PFSK-1 (cell line): ENCODE measurements around the gene RIMS4.

ENCODE experiments used
- FOXP2 ChIP-seq: optimal IDR thresholded peaks from 2 replicates; pipeline ENCODE3; 2011; ENCODE audit warnings: borderline replicate concordance, control low read depth, inconsistent platforms; ENCODE audit not compliant: insufficient read depth; ENCODE audit errors: extremely low read length, extremely low read depth
- POLR2AphosphoS5 ChIP-seq: IDR thresholded peaks from 2 replicates; pipeline ENCODE4 v1.6.1; 2012; ENCODE audit warnings: low read depth, mild to moderate bottlenecking, control low read depth, low read length, moderate library complexity
- REST ChIP-seq, 2 experiments: IDR thresholded peaks; 2 replicates each; pipeline versions ENCODE4 v1.6.1 to v1.8.0; 2011 to 2012; ENCODE audit warnings: low read depth in 2 of 2, low read length in 2 of 2, control low read depth in 1 of 2, inconsistent platforms in 1 of 2, mild to moderate bottlenecking in 1 of 2, moderate library complexity in 1 of 2; ENCODE audit not compliant: insufficient read depth in 1 of 2
- SIN3A ChIP-seq: IDR thresholded peaks from 2 replicates; pipeline ENCODE4 v1.6.1; 2012; ENCODE audit warnings: mild to moderate bottlenecking, low read length, moderate library complexity, borderline replicate concordance; ENCODE audit not compliant: insufficient read depth
- TAF1 ChIP-seq: IDR thresholded peaks from 2 replicates; pipeline ENCODE4 v1.6.1; 2012; ENCODE audit warnings: low read length, control low read depth, borderline replicate concordance; ENCODE audit not compliant: insufficient read depth

The RIMS4 gene

DNA sequence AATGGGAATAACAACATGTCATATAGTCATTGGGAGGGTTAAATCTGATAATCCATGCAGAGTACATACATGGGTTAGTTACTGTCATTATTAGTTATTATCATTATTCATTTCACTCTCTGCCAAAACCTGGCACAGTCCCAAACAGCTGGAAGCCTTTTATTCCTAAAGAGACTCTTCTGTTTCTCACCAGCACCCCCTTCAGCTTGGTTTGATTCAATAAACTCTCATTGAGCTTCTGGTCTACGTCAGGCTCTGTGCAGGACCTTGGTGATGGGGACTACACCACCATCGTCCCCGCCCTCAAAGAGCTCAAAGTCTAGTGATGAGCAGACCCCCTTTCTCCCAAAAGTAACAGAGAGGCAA lies 62.4 kb downstream of the RIMS4 start:
- TF ChIP-seq TAF1, result no peak
- no peak for TF ChIP-seq POLR2AphosphoS5
- no peak for TF ChIP-seq FOXP2
- TF ChIP-seq SIN3A, result no peak
- TF ChIP-seq REST (IDR thresholded peaks at IDR 0.05; ENCODE audit: insufficient read depth in 1 of 2, low read depth in 2 of 2, low read length in 2 of 2), result no peak

- TF ChIP-seq POLR2AphosphoS5, result no peak
- no peak for TF ChIP-seq FOXP2
- no peak for TF ChIP-seq TAF1
- no peak for TF ChIP-seq SIN3A
- TF ChIP-seq REST (IDR thresholded peaks at IDR 0.05; ENCODE audit: insufficient read depth in 1 of 2, low read depth in 2 of 2, low read length in 2 of 2), result no peak
These were observed 63.0 kb downstream of the RIMS4 start for GRCh38 chr20:44747166-44748004.

DNA sequence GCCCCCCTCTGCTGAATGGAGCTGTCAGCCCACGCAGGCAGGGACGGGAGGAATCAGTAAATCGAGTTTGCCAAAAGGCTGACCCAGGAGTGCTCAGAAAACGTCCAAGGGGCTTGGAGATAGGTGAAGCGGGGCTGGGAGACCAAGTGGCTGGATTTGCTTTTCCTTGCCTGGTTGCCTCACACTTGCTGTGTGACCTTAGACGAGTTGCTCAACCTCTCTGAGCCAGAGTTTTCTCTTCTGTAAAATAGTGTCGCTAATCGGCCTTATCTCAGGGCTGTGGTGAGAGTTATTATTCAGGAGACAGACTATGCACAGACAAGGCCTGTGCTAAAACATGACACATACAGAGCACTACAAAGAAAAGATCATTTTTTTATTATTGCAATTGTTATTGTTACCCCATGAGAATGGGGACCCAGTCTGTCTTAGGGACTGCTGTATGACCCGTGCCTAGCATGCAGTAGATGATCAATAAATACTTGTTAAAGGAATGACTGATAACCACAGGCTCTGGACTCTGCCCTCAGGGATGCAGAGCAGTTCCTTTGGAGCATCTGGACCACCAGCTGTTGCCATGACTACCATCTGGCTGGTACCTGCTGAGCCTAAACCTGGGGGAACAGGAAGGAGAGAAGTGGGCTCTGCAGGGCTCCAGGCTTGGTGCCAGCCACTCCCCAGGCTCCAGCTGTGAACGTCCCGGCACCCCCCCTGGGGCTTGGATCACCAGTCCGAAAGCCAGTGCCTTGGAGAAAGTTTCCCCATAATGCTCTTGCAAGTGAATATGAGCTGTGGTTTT lies 63.8 kb downstream of the RIMS4 start:
- TF ChIP-seq REST (IDR thresholded peaks at IDR 0.05; ENCODE audit: insufficient read depth in 1 of 2, low read depth in 2 of 2, low read length in 2 of 2), result no peak
- no peak for TF ChIP-seq SIN3A
- no peak for TF ChIP-seq FOXP2
- TF ChIP-seq POLR2AphosphoS5, result no peak
- TF ChIP-seq TAF1, result no peak

DNA sequence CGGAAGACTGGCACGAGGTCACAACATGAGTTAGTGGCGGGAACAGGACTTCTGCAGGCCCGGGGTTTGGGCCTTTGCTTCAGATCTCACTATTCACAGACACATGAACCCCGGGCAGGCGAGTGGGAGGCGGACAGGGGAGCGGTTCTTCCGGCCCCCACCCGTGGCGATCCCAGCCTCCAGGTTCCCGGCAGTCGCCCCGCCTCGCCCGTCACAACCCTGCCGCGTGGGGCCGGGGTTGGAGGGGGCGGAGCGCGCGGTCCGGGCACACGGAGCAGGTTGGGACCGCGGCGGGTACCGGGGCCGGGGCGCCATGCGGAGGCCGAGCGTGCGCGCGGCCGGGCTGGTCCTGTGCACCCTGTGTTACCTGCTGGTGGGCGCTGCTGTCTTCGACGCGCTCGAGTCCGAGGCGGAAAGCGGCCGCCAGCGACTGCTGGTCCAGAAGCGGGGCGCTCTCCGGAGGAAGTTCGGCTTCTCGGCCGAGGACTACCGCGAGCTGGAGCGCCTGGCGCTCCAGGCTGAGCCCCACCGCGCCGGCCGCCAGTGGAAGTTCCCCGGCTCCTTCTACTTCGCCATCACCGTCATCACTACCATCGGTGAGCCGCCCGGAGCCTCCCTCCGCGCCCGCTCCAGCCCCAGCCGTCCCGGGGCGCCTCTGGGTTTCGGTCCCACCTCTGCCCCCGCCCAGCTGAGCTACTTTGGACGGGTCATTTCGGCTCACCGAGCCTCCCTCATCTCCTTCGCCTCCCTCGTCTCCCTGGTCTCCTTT lies 64.6 kb downstream of the RIMS4 start, which contains the start of gene KCNK15:
Gene KCNK15 (plus strand): TSS at position 268 of the 769 bp plus-strand sequence. CDS start 46 bp downstream, at position 314.
- TF ChIP-seq TAF1, result no peak
- no peak for TF ChIP-seq REST (IDR thresholded peaks at IDR 0.05; ENCODE audit: insufficient read depth in 1 of 2, low read depth in 2 of 2, low read length in 2 of 2)
- TF ChIP-seq SIN3A, result no peak
- no peak for TF ChIP-seq FOXP2
- TF ChIP-seq POLR2AphosphoS5, result no peak
